ENCODE results near the gene PPIL6. TPM values are rescaled to one million over a fixed set of nuclear protein-coding genes. Genes with fewer than 3 reads are reported as not detected.

Gene PPIL6
- total RNA-seq, 3 donors from 2014 or later (not counting 1 experiment from before 2014, with no cell fraction given), result 0.28 to 0.70 (median 0.40) TPM

GRCh38 chr6:109449795-109450673, 9.6 kb upstream of the PPIL6 start:
- H3K36me3 ChIP-seq (ENCODE audit: control insufficient read depth, insufficient read depth, low read length), result peaks cover 38% of the 10 kb centered on the region
- H3K27me3 Mint-ChIP-seq (ENCODE audit: low read depth in 2 of 2), result no peaks in the 10 kb centered on the region
- DNase-seq (peak in 1 of 2 donors; percentile 69), ATAC-seq (peak; percentile 43 to 58 (median 54))
- intact Hi-C loops (cut with micrococcal nuclease), result loop anchor here (10.0 kb wide), 2 partner anchors 245 to 355 kb away; partner anchors contain the start of genes AK9, CEP57L1, FIG4 and SESN1
- no peak for TF ChIP-seq CTCF (IDR thresholded peaks at IDR 0.05)
- H3K36me3 Mint-ChIP-seq, result no peaks in the 10 kb centered on the region
- H3K27ac Mint-ChIP-seq, result peak overlapping the region in 1 of 2 donors; percentile 55
- H3K9me3 Mint-ChIP-seq, result no peaks in the 10 kb centered on the region
- H3K4me3 ChIP-seq (ENCODE audit: low read length), result no peak overlapping the region
- H3K4me3 Mint-ChIP-seq, result peak overlapping the region; percentile 46
- 63% methylated on average over 16 of the region's 16 CpGs for WGBS (ENCODE audit: insufficient coverage)
- peaks cover 54% of the 10 kb centered on the region for H3K4me1 ChIP-seq (ENCODE audit: control insufficient read depth, insufficient read depth, low read length)
- H3K27me3 ChIP-seq (ENCODE audit: control insufficient read depth, insufficient read depth, low read length), result no peaks in the 10 kb centered on the region
- H3K27ac ChIP-seq (ENCODE audit: low read length), result no peak overlapping the region
- no peaks in the 10 kb centered on the region for H3K9me3 ChIP-seq (ENCODE audit: control insufficient read depth, insufficient read depth, low read length)
- H3K4me1 Mint-ChIP-seq, result peaks cover 32 to 61% of the 10 kb centered on the region in 2 donors

GRCh38 chr6:109449064-109449794, 8.8 kb upstream of the PPIL6 start:
- Mint-ChIP-seq H3K27me3 (ENCODE audit: low read depth in 2 of 2) (no peaks in the 10 kb centered on the region), H3K36me3 (no peaks in the 10 kb centered on the region), H3K9me3 (no peaks in the 10 kb centered on the region), H3K4me3 (peak overlapping the region; percentile 46), H3K27ac (peak overlapping the region in 1 of 2 donors; percentile 55), H3K4me1 (peaks cover 26 to 53% of the 10 kb centered on the region in 2 donors)
- ATAC-seq (no peak), DNase-seq (no peak)
- H3K4me1 ChIP-seq (ENCODE audit: control insufficient read depth, insufficient read depth, low read length), result peaks cover 49% of the 10 kb centered on the region
- H3K9me3 ChIP-seq (ENCODE audit: control insufficient read depth, insufficient read depth, low read length), result no peaks in the 10 kb centered on the region
- no peaks in the 10 kb centered on the region for H3K27me3 ChIP-seq (ENCODE audit: control insufficient read depth, insufficient read depth, low read length)
- intact Hi-C loops (cut with micrococcal nuclease), result loop anchor here (10.0 kb wide), 1 partner anchor 354 kb away; the partner anchor contains the start of genes CEP57L1 and SESN1
- H3K27ac ChIP-seq (ENCODE audit: low read length), result no peak overlapping the region
- 89% methylated on average over 19 of the region's 19 CpGs for WGBS (ENCODE audit: insufficient coverage)
- peaks cover 46% of the 10 kb centered on the region for H3K36me3 ChIP-seq (ENCODE audit: control insufficient read depth, insufficient read depth, low read length)
- TF ChIP-seq CTCF (IDR thresholded peaks at IDR 0.05), result no peak
- H3K4me3 ChIP-seq (ENCODE audit: low read length), result no peak overlapping the region

- intact Hi-C loops (cut with micrococcal nuclease), result loop anchor here (10.0 kb wide), 1 partner anchor 354 kb away; the partner anchor contains the start of genes CEP57L1 and SESN1
- ATAC-seq (no peak), DNase-seq (no peak)
- peak overlapping the region; percentile 18 to 76 for H3K27ac Mint-ChIP-seq
- H3K4me3 Mint-ChIP-seq, result no peak overlapping the region
- H3K9me3 Mint-ChIP-seq, result no peaks in the 10 kb centered on the region
- peaks cover 20 to 49% of the 10 kb centered on the region in 2 donors for H3K4me1 Mint-ChIP-seq
- no peaks in the 10 kb centered on the region for H3K36me3 Mint-ChIP-seq
- Histone ChIP-seq H3K4me1 (ENCODE audit: control insufficient read depth, insufficient read depth, low read length) (peaks cover 43% of the 10 kb centered on the region), H3K27me3 (ENCODE audit: control insufficient read depth, insufficient read depth, low read length) (no peaks in the 10 kb centered on the region), H3K9me3 (ENCODE audit: control insufficient read depth, insufficient read depth, low read length) (no peaks in the 10 kb centered on the region), H3K4me3 (ENCODE audit: low read length) (no peak overlapping the region), H3K36me3 (ENCODE audit: control insufficient read depth, insufficient read depth, low read length) (peaks cover 52% of the 10 kb centered on the region), H3K27ac (ENCODE audit: low read length) (no peak overlapping the region)
- WGBS (ENCODE audit: insufficient coverage), result 97% methylated on average over 7 of the region's 7 CpGs
- TF ChIP-seq CTCF (IDR thresholded peaks at IDR 0.05), result no peak
- no peaks in the 10 kb centered on the region for H3K27me3 Mint-ChIP-seq (ENCODE audit: low read depth in 2 of 2)
Observed at GRCh38 chr6:109448615-109449014, 8.2 kb upstream of the PPIL6 start.

Data from natural killer cell (primary cell).